ENCODE data around the gene INTS14.

GRCh38 chr15:65556622-65557021 is 54.3 kb downstream of the INTS14 start:
- no peak for TF ChIP-seq EZH2phosphoT487 (IDR thresholded peaks at IDR 0.05; ENCODE audit: low read depth, severe bottlenecking, unreplicated experiment)
- TF ChIP-seq, protein P1, sequence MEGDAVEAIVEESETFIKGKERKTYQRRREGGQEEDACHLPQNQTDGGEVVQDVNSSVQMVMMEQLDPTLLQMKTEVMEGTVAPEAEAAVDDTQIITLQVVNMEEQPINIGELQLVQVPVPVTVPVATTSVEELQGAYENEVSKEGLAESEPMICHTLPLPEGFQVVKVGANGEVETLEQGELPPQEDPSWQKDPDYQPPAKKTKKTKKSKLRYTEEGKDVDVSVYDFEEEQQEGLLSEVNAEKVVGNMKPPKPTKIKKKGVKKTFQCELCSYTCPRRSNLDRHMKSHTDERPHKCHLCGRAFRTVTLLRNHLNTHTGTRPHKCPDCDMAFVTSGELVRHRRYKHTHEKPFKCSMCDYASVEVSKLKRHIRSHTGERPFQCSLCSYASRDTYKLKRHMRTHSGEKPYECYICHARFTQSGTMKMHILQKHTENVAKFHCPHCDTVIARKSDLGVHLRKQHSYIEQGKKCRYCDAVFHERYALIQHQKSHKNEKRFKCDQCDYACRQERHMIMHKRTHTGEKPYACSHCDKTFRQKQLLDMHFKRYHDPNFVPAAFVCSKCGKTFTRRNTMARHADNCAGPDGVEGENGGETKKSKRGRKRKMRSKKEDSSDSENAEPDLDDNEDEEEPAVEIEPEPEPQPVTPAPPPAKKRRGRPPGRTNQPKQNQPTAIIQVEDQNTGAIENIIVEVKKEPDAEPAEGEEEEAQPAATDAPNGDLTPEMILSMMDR (IDR thresholded peaks at IDR 0.05; ENCODE audit: poor library complexity), result no peak
- TF ChIP-seq EZH2 (IDR thresholded peaks at IDR 0.05; ENCODE audit: borderline replicate concordance), result no peak

All from hepatocyte (in vitro differentiated cells).